GM23338 (cell line): ENCODE results near the gene CABS1.

Source experiments
- EZH2 ChIP-seq: fragments of 200-600 bp; sonication (generic); IDR thresholded peaks from one replicate; pipeline ENCODE4 v1.8.0; 2017; ENCODE audit warnings: antibody characterized with exemption, mild to moderate bottlenecking, low read depth; ENCODE audit not compliant: unreplicated experiment
- EZH2phosphoT487 ChIP-seq: fragments of 200-600 bp; sonication (generic); IDR thresholded peaks from one replicate; pipeline ENCODE4 v1.8.1; 2018; ENCODE audit warnings: antibody characterized with exemption; ENCODE audit not compliant: unreplicated experiment
- JUNB ChIP-seq: IDR thresholded peaks from one replicate; pipeline ENCODE4 v1.6.1; 2016; ENCODE audit warnings: antibody characterized with exemption; ENCODE audit not compliant: unreplicated experiment
- POLR2AphosphoS5 ChIP-seq: IDR thresholded peaks from 2 replicates; pipeline ENCODE4 v1.6.1; 2016; ENCODE audit warnings: antibody characterized with exemption, low read depth
- ZNF331 ChIP-seq: fragments of 250-450 bp; sonication (Bioruptor Pico); IDR thresholded peaks from 2 replicates; pipeline ENCODE4 v1.5.0; 2020; ENCODE audit warnings: low read depth, mild to moderate bottlenecking, moderate library complexity
- TF ChIP-seq, protein P1 (sequence below), 2 experiments: fragments of 200-600 bp in 1 of 2; sonication (generic) in 1 of 2; conservative IDR thresholded peaks; 2 replicates each; pipeline versions ENCODE4 v1.5.1 to v1.6.1; 2016 to 2017; ENCODE audit warnings: antibody characterized with exemption in 2 of 2, low read depth in 2 of 2, mild to moderate bottlenecking in 2 of 2, moderate library complexity in 1 of 2
- TF ChIP-seq, protein P2 (sequence below): IDR thresholded peaks from 2 replicates; pipeline ENCODE4 v1.6.1; 2016; ENCODE audit warnings: antibody characterized with exemption
- TF ChIP-seq, protein P3 (sequence below): IDR thresholded peaks from one replicate; pipeline ENCODE4 v1.6.1; 2018; ENCODE audit warnings: antibody characterized with exemption; ENCODE audit not compliant: unreplicated experiment

DNA sequence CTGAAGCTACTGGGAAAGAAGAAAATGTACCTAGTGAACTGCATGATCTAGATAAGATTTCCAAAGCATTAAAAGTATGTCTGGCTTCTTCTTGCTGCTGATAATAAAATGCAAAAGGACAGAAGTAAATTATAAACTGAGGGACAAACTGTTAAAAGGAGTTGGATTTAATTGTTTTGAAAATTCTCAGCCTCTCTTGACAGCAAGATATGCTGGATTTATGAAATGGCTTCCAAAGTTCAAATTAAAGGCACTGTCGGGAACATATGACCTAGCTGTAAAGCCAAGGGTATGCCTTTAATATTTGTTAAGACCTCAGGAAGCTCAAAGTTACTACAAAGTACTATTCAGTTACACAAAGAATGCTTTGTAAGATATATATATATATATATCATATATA is 46.1 kb upstream of the CABS1 start:
- TF ChIP-seq, protein P1, sequence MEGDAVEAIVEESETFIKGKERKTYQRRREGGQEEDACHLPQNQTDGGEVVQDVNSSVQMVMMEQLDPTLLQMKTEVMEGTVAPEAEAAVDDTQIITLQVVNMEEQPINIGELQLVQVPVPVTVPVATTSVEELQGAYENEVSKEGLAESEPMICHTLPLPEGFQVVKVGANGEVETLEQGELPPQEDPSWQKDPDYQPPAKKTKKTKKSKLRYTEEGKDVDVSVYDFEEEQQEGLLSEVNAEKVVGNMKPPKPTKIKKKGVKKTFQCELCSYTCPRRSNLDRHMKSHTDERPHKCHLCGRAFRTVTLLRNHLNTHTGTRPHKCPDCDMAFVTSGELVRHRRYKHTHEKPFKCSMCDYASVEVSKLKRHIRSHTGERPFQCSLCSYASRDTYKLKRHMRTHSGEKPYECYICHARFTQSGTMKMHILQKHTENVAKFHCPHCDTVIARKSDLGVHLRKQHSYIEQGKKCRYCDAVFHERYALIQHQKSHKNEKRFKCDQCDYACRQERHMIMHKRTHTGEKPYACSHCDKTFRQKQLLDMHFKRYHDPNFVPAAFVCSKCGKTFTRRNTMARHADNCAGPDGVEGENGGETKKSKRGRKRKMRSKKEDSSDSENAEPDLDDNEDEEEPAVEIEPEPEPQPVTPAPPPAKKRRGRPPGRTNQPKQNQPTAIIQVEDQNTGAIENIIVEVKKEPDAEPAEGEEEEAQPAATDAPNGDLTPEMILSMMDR (conservative IDR thresholded peaks at IDR 0.05; ENCODE audit: low read depth in 2 of 2), result no peak
- TF ChIP-seq EZH2phosphoT487 (no peak), JUNB (no peak), EZH2 (no peak), POLR2AphosphoS5 (no peak), ZNF331 (CRISPR knock-in tag) (no peak)
- TF ChIP-seq, protein P2, sequence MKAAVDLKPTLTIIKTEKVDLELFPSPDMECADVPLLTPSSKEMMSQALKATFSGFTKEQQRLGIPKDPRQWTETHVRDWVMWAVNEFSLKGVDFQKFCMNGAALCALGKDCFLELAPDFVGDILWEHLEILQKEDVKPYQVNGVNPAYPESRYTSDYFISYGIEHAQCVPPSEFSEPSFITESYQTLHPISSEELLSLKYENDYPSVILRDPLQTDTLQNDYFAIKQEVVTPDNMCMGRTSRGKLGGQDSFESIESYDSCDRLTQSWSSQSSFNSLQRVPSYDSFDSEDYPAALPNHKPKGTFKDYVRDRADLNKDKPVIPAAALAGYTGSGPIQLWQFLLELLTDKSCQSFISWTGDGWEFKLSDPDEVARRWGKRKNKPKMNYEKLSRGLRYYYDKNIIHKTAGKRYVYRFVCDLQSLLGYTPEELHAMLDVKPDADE, result no peak
- TF ChIP-seq, protein P3, sequence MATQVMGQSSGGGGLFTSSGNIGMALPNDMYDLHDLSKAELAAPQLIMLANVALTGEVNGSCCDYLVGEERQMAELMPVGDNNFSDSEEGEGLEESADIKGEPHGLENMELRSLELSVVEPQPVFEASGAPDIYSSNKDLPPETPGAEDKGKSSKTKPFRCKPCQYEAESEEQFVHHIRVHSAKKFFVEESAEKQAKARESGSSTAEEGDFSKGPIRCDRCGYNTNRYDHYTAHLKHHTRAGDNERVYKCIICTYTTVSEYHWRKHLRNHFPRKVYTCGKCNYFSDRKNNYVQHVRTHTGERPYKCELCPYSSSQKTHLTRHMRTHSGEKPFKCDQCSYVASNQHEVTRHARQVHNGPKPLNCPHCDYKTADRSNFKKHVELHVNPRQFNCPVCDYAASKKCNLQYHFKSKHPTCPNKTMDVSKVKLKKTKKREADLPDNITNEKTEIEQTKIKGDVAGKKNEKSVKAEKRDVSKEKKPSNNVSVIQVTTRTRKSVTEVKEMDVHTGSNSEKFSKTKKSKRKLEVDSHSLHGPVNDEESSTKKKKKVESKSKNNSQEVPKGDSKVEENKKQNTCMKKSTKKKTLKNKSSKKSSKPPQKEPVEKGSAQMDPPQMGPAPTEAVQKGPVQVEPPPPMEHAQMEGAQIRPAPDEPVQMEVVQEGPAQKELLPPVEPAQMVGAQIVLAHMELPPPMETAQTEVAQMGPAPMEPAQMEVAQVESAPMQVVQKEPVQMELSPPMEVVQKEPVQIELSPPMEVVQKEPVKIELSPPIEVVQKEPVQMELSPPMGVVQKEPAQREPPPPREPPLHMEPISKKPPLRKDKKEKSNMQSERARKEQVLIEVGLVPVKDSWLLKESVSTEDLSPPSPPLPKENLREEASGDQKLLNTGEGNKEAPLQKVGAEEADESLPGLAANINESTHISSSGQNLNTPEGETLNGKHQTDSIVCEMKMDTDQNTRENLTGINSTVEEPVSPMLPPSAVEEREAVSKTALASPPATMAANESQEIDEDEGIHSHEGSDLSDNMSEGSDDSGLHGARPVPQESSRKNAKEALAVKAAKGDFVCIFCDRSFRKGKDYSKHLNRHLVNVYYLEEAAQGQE, result no peak
